Medulla oblongata (tissue), 1 donor: ENCODE measurements around the gene C1orf226.
"Not testable (repeated sequence)": the region's sequence is repeated elsewhere in the genome, so short reads cannot be mapped to it uniquely, and the experiment has no call there.

Source experiments
- DNase-seq: peaks from one replicate; pipeline ENCODE4 v3.0.0-alpha.2; 2015; ENCODE audit errors: extremely low spot score

Gene C1orf226

DNA sequence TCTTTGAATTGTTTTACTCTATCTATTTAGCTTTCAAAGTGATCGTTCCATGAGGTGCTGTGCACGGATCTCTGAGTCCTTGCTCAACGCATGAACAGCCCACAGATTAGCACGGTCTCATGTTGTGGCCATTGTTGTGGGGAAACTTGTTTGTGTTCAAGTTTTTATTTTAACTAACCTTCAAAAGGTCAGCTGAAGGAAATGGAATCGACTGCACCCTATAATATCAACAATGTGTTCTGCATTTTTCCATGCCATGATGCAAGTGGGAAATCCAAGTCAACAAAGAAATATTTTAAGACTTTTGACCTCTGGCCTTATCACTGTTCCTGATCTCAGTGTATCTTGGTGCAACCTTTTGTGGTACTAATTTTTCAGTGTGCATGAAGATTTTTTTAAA, 24.3 kb downstream of the C1orf226 start:
- DNase-seq, result no peak

DNA sequence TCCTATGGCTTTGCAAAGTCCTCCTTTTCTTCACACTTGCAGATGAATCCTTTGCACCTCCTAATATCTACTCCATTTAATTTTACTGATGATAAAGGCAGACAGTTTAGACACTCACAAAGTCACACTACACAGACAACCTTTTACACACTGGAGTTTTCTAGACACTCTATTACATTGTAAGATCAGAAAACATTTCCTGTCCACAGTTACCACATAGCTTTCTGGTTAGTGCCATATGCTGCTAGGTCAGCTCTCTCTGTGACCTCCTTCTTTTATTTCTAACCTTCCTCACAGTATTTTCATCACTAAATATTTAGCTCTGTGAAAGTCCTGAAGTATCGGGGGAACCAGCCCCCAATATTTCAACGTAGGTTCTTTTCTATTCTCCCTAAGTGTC, 25.3 kb downstream of the C1orf226 start:
- DNase-seq, result no peak

GRCh38 chr1:162407539-162407938, 26.0 kb downstream of the C1orf226 start:
- DNase-seq, result no peak

- no peak for DNase-seq
Observed at GRCh38 chr1:162412002-162412401, 30.5 kb downstream of the C1orf226 start, which contains the start of gene SH2D1B. SH2D1B (minus strand) TSS chr1:162412136; CDS start chr1:162412016, 120 bp downstream.

DNA sequence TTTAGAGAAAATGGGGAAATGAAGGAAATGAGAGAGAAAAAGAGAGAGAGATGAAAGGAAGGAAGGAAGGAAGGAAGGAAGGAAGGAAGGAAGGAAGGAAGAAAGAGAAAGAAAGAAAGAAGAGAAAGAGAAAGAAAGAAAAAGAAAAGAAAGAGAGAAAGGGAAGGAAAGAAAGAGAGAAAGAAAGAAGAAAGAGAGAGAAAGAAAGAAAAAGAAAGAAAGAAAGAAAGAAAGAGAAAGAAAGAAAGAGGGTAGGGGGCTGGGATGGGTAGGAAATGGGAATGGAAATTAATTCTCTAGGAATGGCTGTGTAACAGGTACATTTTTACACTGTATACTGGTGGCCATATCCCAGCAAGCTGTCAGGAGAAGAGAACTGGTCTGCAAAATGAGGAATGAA, 34.7 kb downstream of the C1orf226 start:
- DNase-seq, result no peak

- no peak for DNase-seq
Observed at GRCh38 chr1:162416909-162417308, 35.4 kb downstream of the C1orf226 start.

DNA sequence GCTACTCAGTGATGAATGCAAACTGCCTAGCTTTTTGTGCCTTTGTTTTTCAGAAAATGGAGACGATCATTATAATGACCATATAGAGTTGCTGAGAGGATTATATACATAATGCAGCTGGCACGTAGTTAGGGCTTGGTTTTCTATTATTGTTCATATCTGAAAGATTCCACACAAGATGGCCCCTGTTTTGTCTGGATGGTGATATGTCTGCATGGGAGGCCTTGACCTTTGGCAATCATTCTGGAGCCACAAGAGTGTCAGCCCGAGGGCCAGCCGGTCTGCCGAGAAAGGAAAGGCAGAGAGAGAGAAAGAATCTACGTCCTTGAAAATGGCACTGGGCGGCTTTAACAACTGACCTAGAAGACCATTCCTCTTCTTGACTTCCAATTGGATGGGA, 36.1 kb downstream of the C1orf226 start:
- DNase-seq, result no peak

- not testable (repeated sequence) for DNase-seq
Observed at GRCh38 chr1:162418584-162418983, 37.1 kb downstream of the C1orf226 start.

DNA sequence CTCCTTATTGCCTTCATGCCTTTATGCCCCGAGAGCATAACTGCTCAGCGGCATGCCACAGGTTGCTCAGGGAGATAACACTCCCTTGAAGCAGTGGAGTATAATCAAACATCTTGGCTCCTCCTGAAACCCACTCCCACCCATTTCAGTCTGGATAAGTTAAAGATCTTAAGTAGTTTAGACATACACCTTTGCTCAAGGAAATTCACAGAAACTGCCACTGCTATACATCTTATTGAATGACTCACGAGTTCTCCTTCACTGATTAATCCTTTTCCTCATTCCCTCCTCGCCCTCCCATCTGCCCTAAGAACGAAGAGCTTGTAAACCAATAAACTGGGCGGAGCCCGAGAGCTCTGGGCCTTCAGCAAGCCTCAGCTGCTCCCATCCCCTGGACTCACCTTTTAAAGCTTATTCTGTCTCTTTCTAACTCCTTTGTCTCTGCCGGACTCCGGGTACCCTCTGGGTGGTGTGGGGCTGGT, 38.0 kb downstream of the C1orf226 start:
- DNase-seq, result not testable (repeated sequence)

GRCh38 chr1:162420120-162420519, 38.6 kb downstream of the C1orf226 start:
- no peak for DNase-seq

- no peak for DNase-seq
Observed at GRCh38 chr1:162421258-162422164, 40.0 kb downstream of the C1orf226 start.

DNA sequence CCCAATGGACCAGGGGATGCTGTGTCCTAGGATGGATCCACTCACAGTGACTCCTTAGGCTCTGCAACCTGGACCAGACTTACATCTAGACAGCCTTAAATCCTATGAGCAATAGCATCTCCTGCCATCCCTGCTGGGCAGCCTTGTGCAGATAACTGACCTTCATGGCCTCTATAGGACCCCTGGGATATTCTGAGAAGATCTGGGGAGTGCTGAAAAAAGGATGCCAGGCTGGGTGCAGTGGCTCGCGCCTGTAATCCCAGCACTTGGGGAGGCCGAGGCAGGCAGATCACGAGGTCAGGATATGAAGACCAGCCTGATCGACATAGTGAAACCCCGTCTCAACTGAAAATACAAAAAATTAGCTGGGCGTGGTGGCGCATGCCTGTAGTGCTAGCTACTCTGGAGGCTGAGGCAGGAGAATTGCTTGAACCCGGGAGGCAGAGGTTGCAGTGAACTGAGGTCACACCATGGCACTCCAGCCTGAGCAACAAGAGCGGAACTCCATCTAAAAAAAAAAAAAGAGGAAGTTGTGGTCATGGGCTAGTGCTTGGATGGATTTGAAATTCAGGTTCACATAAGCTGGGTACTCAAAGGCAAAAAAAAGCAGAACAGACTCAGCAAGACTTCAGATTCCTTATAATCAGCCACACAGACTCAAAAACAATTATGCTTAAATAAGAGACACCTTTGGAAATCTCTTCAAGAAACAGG, 41.3 kb downstream of the C1orf226 start:
- peak; percentile 51 for DNase-seq

GRCh38 chr1:162430583-162430982, 49.1 kb downstream of the C1orf226 start:
- DNase-seq, result no peak

DNA sequence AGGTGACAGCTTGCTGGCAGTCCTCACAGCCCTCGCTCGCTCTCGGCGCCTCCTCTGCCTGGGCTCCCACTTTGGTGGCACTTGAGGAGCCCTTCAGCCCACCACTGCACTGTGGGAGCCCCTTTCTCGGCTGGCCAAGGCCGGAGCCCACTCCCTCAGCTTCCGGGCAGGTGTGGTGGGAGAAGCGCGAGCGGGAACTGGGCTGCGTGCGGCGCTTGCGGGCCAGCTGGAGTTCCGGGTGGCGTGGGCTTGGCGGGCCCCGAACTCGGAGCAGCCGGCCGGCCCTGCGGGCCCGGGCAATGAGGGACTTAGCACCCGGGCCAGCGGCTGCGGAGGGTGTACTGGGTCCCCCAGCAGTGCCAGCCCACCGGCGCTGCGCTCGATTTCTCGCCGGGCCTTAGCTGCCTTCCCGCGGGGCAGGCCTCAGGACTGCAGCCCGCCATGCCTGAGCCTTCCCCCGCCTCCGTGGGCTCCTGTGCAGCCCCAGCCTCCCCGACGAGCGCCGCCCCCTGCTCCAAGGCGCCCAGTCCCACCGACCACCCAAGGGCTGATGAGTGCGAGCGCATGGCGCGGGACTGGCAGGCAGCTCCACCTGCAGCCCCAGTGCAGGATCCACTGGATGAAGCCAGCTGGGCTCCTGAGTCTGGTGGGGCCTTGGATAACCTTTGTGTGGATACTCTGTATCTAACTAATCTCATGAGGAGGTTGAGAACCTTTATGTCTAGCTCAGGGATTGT, 51.6 kb downstream of the C1orf226 start:
- not testable (repeated sequence) for DNase-seq
